Right forelimb (tissue), 1 donor: ENCODE measurements around the gene PARD3.
"Not testable (repeated sequence)": the region's sequence is repeated elsewhere in the genome, so short reads cannot be mapped to it uniquely, and the experiment has no call there.

Experiments used
- DNase-seq: peaks from one replicate; pipeline ENCODE4 v3.0.0-alpha.2; 2018

Gene PARD3

DNA sequence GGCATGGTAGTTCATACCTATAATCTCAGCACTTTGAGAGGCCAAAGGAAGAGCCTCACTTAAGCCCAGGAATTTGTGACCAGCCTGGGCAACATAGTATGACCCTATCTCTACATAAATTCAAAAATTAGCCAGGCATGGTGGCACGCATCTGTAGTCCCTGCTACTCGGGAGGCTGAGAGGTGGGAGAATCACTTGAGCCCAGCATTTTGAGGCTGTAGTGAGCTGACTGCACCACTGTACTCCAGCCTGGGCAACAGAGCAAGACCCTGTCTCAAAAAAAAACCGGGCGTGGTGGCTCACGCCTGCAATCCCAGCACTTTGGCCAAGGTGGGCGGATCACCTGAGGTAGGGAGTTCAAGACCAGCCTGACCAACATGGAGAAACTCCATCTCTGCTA lies 19.8 kb downstream of the PARD3 start:
- no peak for DNase-seq

DNA sequence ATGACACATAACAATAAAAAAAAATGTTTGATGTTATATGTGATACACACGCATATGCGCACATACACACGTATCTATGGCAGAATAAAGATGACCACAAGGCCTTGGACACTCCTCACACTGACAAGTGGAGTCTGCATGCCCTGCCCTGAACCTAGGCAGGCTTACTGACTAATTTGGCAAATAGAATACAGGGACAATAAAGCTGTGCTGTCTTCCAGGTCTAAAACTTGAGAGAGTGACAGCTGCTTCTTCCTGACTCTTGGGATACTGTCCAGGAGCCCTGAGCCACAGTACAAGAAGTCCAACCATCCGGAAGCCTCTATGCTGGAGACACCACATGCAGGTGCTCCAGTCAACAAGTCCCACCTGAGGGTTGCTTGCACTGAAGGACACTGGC lies 20.3 kb downstream of the PARD3 start:
- no peak for DNase-seq

DNA sequence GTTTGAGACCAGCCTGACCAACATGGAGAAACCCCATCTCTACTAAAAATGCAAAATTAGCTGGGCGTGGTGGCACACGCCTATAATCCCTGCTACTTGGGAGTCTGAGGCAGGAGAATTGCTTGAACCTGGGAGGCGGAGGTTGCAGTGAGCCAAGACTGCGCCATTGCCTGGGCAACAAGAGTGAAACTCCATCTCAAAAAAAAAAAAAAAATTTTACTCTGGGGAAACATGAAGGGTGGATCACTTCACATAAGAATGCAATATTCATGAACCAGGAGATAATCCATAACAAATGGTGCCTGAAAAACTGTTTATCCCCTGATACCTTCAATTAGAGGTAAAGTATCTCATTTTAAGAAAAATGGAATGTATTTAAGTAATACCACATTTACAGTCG lies 21.5 kb downstream of the PARD3 start:
- not testable (repeated sequence) for DNase-seq

DNA sequence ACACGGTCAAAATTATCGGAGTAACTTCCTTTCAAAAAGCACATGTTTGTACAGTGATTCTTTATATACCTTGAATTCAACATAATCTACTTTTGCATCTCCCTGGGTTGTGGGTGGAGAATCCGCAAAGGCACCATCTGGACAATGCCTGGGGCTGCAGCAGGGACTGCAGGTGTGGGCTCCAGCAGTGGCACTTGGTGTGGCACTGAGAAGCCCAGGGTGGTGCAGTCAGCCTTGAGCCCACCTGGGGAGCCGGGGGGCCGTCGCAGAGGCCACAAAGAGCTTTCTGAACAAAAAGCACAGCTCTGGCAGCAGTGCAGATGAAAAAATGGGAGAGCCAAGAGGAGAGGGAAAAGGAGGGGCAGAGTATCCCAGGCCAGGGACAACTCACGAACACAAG lies 22.2 kb downstream of the PARD3 start:
- no peak for DNase-seq

DNA sequence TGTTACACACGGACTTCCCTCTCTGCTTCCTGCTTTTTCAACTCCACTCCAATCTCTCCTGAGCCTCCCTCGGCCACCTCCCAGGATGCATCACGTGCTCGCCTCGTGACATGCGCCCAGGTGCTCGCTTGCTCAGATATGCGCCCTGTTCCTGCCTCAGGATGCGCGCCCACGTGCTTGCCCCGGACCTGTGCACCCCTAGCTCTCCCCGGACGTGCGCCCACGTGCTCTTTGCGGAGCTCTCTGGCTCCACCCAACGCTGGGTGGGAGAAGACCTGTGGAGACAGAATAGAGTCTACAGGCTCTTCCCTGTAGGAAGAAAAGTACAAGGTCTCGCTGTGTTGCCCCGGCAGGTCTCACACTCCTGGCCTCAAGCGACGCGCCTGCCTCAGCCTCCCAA lies 23.1 kb downstream of the PARD3 start:
- no peak for DNase-seq

DNA sequence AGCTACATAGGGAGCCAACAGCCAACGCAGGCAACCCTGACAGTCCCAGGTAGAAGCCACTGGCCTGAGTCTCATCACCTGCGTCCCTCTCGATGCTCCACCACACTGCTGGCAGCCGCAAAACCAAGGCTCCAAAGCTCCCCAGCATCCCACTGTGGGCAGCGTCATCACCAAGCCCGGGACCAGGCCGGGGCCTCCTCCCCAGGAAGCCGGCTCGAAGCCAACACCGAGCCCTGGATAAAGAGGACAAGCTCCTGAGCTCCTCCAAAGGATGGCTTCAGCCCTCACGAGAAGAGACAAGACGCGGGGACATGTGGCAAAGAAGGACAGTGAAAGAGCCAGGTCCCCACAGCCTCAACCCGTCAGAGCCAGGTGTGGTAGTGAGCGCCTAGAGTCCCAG lies 23.9 kb downstream of the PARD3 start:
- DNase-seq = no peak

DNA sequence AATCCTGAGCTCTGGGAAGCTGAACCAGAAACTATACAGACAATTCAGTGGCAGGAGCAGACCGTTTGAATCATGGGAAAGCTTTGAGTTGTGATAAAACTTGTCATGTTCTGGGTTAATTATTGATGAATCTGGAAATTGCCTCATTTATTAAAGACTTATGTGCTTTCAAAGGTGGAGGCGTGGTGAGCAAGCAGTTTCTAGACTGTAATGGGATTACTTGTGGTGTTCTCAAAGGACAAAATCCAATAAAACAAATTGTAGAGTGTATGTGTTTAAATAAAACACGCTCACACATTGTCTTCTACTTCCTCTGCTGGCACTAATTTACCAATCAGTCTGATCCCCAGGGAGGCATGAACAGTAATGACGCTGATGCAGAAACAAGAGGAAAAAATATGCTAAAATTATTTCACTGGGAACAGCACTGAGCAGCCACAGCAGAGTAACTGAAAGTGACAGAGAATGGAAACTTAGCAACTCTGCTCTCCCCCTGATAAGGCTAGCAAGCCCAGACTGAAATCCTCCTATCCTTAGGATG lies 25.1 kb downstream of the PARD3 start:
- no peak for DNase-seq

DNA sequence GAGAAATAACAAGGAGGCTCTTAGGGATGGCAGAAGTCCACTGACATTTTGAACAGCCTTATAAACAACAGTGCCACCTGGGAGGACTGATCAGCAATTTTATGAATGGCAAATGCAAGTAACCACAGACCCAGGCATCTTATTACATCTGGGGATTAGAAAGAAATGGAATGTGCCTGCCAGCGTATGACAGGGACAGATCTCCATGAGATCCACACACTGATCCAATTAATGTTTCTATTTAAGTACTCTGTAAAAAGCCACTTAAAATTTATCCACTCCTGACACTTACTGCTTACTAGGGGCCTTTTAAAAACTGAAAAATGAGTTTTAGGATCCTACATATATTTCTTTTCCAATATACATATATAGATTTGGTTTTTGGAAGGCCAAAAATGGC lies 28.6 kb downstream of the PARD3 start:
- no peak for DNase-seq

DNA sequence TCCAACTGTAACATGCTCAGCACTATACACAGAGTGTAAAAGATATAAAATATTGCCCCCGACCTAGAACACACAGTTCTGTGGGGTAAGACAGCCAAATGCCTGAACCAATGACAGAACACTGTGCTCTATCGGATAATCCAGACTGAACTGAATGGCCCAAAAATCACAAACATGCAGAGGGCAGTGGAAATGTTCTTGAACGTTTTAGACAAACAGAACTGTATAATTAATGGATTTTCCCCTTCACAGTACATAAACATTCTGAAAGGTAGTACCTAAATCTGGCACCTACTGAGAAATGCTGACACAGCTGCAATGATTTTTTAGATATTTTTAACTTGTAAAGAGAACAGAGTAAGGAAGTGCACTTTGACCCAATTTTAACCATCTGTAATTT lies 33.4 kb downstream of the PARD3 start:
- no peak for DNase-seq

DNA sequence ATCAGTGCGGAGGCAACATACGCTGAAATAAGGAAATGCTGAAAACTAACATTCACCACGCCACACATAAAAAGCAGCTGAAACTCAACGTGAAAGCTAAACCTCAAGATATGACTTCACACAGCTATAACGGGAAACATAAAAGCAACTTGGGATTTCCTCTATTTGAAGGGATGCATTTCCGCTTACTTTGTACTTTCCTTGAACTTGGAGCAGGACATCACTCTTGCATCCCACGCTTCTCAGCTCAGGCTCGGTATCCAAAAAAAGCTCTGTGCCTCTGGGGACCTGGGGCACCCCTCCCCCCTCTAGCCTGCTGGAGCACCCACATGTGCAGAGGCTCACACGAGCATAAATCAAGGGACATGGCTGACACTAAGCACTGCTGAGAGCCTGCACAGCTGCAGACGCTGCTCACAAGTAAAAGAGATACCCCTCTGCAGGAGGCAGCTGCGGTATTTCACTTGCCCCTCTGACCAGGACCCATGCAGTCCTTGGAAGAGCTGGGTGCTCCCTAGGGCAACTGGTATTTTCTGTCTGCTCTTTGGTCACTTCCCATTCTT lies 34.2 kb downstream of the PARD3 start:
- peak; percentile 72 for DNase-seq

DNA sequence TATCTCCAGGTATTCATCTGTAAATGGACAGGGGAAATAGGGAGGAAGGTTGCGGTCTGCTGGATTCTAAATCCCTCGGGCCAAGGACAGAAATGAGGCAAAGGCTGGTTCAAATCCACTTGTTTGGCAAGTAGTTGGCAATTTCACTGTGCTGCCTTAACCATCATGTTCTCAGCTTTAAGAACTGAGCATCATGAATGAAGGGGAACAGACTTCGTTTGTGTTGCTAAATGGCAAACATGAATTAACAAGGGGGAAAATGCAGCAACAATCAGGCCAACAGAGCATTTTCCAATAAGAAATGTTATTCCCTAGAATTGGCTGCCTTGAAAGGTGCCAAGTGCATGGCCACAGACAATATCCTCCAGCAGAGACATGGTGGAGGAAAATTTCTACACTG lies 36.9 kb downstream of the PARD3 start:
- DNase-seq = no peak

DNA sequence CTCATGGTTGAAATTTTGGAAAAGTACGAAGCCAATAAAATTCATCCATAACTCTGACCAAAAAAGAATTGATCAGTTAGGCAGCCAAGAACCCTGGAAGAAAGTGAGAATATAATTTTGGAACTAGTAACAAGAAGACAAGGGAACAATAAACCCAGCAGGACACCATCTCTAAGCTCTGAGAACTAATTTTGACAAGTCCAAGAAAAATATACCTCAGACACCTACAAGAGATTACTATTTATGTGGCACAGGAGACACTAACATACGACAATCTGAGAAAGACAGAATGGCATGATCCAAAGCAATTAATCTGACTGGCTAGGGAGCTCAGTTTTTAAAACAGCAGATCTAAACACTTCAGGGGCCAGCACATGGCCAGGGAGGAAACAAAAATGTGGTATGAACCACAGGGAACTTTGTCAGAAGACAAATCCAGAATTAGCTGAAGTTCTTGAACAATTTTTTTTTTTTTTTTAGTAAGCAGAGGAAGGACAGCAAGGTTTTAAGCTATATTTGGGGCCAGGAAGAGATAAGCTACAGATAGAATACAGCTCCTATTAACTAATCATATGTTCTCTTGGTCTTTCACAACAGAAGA lies 38.9 kb downstream of the PARD3 start:
- DNase-seq = no peak

DNA sequence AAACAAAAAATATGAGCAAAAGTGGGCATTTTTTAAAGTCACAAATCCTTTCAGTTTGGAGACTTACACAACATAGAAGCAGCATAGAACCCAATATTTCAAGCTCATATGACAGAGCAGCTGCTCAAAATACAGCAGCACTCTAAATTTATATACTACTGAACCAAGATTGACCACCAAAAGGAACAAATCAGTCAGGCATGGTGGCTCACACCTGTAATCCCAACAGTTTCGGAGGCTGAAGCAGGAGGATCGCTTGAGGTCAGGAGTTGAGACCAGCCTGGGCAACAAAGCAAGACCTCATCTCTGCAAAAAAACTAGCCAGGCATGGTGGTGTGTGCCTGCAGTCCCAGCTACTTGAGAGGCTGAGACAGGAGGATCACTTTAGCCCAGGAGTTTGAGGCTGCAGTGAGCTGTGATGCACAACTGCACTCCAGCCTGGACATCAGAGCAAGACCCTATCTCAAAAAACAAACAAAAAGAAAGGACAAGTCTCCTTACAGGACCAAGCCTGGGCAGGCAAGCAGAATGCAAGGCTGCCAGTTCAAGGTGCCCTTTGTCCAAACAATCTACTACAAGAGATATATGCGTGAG lies 40.0 kb downstream of the PARD3 start:
- no peak for DNase-seq

DNA sequence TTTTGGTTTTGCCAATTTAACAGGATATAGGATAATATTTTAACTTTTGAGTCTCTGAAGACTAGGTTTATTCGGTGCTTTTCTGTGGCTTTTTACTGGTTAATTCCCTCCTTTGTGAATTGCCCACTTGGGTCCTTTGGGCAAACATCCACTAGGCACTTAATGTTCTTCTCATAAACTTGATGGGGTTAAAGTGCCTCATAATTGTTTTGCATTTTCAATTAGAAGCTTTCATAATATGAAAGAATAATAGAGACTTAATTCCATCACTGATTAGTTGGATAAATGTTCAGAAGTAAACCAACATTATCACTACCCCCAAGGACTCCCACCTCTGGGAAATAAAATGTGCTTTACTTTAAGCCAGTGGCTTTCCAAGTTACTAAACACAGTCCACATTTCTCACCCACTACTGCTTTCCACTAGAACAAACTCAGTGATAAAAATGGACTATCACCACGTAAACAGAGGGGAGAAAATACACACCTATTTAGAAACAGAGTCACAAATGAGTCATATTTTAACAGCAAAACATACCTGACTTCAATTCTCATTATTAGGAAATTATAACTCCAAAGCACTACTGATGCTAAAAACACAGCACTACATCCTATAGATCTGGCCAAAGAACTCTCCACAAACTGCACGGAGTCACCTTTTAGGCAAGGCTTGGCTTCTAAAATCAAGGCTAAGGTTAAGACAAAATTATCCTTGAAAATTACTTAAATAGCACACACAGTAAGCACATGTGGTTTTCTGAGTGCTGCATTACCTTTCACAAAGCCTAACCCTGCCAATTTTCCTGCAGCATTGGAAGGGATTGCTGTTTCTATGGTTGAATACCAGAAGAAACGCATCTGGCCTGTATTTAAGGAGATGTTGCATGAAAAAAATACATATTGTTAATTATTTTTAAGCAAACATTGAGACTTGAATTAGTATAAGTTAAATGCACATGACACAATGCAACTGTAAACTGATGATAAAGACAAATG lies 41.2 kb downstream of the PARD3 start:
- DNase-seq = no peak

DNA sequence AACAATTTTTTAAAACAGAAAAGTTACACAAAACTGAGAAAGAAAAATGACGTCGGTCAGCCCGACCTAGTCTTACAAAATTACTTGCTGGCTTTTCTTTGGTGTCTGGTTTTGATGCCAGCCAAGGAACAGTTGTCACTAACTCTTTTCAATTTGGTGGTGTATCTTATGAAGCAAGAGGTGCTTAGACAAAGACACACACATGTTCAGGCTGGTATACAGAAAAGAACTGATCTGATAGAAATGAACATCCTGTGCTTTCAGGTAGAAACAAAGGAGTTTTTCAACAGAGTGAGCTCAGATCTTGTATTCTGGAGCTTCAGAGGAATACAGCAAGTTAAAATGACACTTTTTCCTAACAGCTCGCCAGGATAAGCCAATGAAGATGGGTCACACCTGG lies 43.6 kb downstream of the PARD3 start:
- DNase-seq = no peak

DNA sequence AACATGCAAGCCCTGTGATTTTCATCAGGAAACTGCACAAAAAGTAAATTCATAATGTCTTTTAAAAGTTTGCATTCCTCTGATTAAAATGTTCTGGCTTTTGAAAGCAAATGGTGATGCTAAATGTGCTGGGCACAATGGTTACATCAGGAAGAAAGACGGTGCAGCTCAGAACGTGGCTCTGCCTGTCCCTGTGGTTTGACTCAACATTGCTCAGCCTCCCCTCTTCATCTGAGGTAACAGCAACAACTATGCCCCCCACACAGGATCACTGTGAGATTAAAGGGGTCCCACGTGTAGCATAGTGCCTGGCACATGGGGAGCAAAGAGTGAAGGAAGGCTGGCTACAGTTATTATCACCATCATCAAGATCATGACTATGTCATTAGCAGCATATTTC lies 44.0 kb downstream of the PARD3 start:
- DNase-seq = no peak

DNA sequence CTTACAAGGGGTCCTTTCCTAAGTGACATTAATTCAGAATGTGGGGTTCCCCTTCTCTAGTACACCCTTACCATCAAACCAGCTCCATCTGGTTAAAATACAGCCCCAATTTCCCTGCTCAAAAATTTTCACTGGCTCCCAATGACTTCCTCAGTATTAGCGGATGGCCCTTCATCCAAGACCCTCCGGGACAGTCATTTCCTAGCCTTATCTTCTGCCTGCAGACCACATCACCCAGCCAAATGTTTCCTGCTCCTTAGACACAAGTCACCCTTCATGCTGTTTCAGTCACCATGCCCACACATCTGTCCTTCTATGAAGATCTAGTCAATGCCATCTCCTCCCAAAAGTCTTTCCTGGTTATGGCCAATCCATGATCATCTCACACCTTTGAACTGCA lies 45.2 kb downstream of the PARD3 start:
- DNase-seq = no peak

DNA sequence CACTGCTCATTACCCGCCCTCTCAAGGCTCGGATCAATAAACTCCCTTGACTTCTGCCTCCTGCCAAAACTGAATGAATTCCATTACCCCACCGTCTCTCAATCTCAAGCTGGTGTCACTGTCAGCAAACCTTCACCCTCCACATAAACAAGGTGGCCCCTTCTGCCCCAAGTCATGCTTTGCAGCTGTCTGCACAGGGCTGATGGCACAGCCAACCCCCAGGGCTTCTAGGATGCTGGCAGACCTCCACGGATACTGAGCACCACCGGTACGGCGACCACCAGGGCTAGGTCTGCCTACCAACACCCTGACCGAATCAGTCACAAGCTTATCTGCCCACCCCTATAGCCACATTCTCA lies 46.1 kb downstream of the PARD3 start:
- DNase-seq = no peak

DNA sequence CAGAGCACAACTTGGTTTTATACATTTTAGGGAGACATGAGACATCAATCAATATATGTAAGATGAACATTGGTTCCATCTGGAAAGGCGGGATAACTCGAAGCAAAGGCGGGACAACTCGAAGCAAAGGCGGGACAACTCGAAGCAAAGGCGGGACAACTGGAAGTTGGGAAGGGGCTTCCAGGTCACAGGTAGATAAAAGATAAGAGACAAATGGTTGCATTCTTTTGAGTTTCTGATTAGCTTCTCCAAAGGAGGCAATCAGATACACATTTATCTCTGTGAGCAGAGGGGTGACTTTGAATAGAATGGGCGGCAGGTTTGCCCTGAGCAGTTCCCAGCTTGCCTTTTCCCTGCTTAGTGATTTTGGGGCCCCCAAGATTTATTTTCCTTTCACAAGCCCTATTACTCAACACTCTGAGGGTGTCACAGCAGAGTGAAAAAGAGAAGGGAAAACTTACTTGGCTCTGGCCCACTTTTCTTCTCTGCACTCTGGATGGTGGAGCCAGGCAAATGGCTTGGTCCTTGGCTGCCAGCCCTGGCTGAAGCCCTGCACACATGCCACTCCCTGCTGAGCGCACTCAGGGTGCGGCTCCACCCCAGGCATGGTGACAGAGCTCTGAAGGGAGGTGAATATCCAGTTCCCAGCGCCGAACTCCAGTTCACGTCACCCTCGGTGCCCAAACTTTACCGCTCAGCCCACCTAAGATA lies 46.7 kb downstream of the PARD3 start:
- DNase-seq = peak; percentile 67

DNA sequence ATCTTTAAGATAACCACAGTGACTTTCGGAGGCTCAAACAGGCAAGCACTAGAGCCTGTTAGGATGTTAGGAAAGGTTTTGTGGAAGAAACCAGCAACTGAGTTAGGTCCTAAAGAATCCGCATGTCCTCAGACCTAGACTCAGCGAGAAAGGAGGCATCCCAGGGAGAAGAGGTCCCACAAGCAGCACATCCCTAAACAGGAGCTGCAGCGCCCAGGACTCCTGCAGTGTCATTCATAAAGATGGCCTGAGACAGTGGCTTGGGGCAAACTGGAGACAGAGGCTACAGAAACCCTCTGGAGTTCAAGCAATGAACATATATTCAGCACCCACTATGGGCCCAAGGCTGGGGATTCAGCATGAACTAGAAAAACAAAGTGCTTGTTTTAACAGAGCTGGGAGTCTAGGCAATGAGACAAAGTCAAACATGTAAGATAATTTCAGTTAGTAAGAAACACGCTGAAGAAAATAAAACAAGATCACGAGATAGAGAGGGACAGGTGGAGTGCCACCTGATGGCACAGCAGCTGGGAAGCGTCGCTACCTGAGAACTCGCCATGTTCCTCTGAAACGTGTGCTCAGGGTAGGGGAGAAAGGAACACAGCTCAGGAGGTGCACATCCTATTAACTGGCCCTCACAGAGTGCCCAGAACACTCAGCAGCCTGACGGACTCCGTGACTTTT lies 48.1 kb downstream of the PARD3 start:
- peak; percentile 1 for DNase-seq

DNA sequence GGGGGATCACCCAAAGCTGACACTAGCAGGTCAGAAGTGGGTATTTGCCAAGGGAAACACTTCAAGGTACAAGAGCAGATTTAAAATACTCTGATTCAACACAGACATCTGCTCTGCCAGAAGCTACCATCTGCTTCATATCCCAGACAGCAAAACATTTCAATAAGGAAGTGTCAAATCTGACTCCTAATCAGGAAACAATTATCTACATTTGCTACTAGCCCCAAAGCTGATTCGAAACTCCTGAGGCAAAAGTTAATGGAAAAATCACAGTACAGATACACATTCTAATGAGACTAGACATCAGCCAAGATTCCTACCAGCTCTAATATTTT lies 48.9 kb downstream of the PARD3 start:
- peak; percentile 7 for DNase-seq

DNA sequence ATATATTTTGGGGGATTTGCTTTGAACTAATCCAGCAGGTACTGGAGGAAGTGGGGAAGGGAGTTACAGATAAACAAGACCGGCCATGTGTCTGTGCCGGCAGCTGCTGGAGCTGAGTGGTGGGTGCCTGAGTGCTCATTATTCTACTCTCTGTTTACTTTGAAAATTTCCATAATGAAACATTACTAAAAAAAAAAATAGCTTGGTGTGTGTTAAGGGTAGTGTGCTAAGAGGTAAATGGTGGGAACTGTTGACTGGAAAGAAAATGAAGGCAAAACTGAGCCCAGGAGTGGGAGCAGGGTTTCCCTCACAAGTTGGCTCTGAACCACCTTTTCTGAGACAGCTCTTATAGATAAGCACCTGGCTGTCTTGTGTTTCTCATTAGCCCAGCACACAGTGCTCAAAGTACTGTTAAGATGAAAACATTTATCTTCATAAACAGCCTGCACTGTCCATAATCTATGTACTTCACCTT lies 50.6 kb downstream of the PARD3 start:
- DNase-seq = no peak
